Neural progenitor cell (in vitro differentiated cells): ENCODE measurements around the gene TMEM117. TPM values are rescaled to one million over a fixed set of nuclear protein-coding genes. Genes with fewer than 3 reads are reported as not detected.

ENCODE experiments used
- DNase-seq: peaks from one replicate; pipeline ENCODE4 v3.0.0-alpha.2; 2016; ENCODE audit warnings: low spot score
- H2AFZ ChIP-seq: fragments of 200-600 bp; sonication (generic); replicated peaks from 2 replicates; pipeline ENCODE4 v1.6.1; 2016; ENCODE audit warnings: antibody characterized with exemption
- H3F3A ChIP-seq: fragments of 200-600 bp; sonication (generic); 2 replicates; pipeline ENCODE4 v1.6.1; 2016; ENCODE audit warnings: antibody characterized with exemption, low read depth
- H3K27ac ChIP-seq: fragments of 200-600 bp; sonication (generic); 2 replicates; pipeline ENCODE4 v1.5.1; 2016; ENCODE audit warnings: mild to moderate bottlenecking
- H3K27me3 ChIP-seq: fragments of 200-600 bp; sonication (generic); 2 replicates; pipeline ENCODE4 v1.6.1; 2016; ENCODE audit warnings: mild to moderate bottlenecking, moderate library complexity
- H3K36me3 ChIP-seq: fragments of 200-600 bp; sonication (generic); 2 replicates; pipeline ENCODE4 v1.5.1; 2016
- H3K4me1 ChIP-seq: fragments of 200-600 bp; sonication (generic); 2 replicates; pipeline ENCODE4 v1.6.1; 2016; ENCODE audit warnings: mixed run types
- H3K4me2 ChIP-seq: fragments of 200-600 bp; sonication (generic); 2 replicates; pipeline ENCODE4 v1.6.1; 2016
- H3K4me3 ChIP-seq: fragments of 200-600 bp; sonication (generic); 2 replicates; pipeline ENCODE4 v1.5.1; 2016
- H3K79me2 ChIP-seq: fragments of 200-600 bp; sonication (generic); 2 replicates; pipeline ENCODE4 v1.6.1; 2016; ENCODE audit warnings: low read depth
- H3K9ac ChIP-seq: fragments of 200-600 bp; sonication (generic); 2 replicates; pipeline ENCODE4 v1.6.1; 2016
- H3K9me3 ChIP-seq: fragments of 200-600 bp; sonication (generic); 2 replicates; pipeline ENCODE4 v1.5.1; 2016; ENCODE audit warnings: low read depth
- H4K20me1 ChIP-seq: fragments of 200-600 bp; sonication (generic); 2 replicates; pipeline ENCODE4 v1.6.1; 2016; ENCODE audit warnings: low read depth
- H3K27ac Mint-ChIP-seq: 3 replicates; pipeline ENCODE4 v1.8.0; 2021; ENCODE audit warnings: mixed read lengths
- H3K27me3 Mint-ChIP-seq: 2 replicates; pipeline ENCODE4 v1.8.0; 2022; ENCODE audit warnings: low read depth, mild to moderate bottlenecking, inconsistent platforms, moderate library complexity, mixed read lengths; ENCODE audit not compliant: insufficient read depth
- H3K36me3 Mint-ChIP-seq: 3 replicates; pipeline ENCODE4 v1.8.0; 2021; ENCODE audit warnings: mixed read lengths
- H3K4me1 Mint-ChIP-seq: 3 replicates; pipeline ENCODE4 v1.8.0; 2021; ENCODE audit warnings: mixed read lengths
- H3K4me3 Mint-ChIP-seq: 3 replicates; pipeline ENCODE4 v1.8.0; 2021; ENCODE audit warnings: mild to moderate bottlenecking, moderate library complexity, mixed read lengths
- H3K9me3 Mint-ChIP-seq: 3 replicates; pipeline ENCODE4 v1.8.0; 2020; ENCODE audit warnings: mixed read lengths
- EZH2 ChIP-seq: fragments of 200-600 bp; sonication (generic); IDR thresholded peaks from 2 replicates; pipeline ENCODE4 v1.6.1; 2017; ENCODE audit warnings: antibody characterized with exemption, mild to moderate bottlenecking, moderate library complexity
- EZH2phosphoT487 ChIP-seq: fragments of 200-600 bp; sonication (generic); IDR thresholded peaks from 2 replicates; pipeline ENCODE4 v1.6.1; 2017; ENCODE audit warnings: antibody characterized with exemption
- total RNA-seq: library from RNA; depleted of rRNA; stranded (reverse); fragments of >200 nt; gene quantifications from 2 replicates; pipeline ENCODE4 v1.2.3, GENCODE V29; 2015; ENCODE audit warnings: low replicate concordance
- TF ChIP-seq, protein P1 (sequence below): fragments of 200-600 bp; sonication (generic); IDR thresholded peaks from 2 replicates; pipeline ENCODE4 v1.5.1; 2017; ENCODE audit warnings: antibody characterized with exemption, mild to moderate bottlenecking

Gene TMEM117
- total RNA-seq, 1 donor from 2014 or later, result 1.6 TPM

DNA sequence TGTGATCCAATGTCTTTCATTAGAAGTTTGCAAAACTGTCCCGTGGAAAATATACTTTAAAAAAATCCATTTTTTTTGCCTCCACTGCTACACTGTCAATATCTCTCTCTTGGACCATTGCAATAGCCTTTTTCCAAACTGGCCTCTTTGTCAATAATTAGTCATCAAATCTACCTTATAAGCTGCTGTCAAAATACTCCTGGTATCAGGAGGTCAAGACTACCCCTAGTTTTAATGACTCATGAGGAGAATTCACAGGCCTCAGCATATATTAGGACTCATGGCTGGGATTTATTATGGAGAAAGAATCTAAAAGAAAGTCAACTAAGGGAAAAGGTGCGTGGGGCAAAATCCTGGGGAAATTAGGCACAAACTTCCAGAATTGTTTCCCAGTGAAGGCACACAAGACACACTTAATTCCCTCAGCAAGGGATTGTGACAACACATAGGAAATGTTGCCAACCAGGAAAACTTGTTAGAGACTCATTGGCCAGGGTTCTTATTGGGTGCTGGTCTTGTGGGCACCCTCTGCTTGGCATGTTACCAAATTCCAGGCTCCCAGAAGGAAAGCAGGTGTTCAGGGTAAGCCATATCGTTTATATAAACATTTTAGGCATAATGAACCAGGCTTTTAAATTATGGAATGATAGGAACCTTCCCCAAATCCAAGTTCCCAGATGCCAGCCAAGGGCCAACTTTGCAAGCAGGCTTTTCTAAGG is 56.1 kb downstream of the TMEM117 start:
- H3K27ac ChIP-seq, result no peak overlapping the region
- H3K4me3 ChIP-seq, result no peak overlapping the region
- H3F3A ChIP-seq, result no peaks in the 10 kb centered on the region
- H2AFZ ChIP-seq, result no peak overlapping the region
- H4K20me1 ChIP-seq, result no peaks in the 10 kb centered on the region
- Mint-ChIP-seq H3K9me3 (peaks cover 5% of the 10 kb centered on the region), H3K27ac (no peak overlapping the region), H3K4me1 (peaks cover 2% of the 10 kb centered on the region), H3K36me3 (no peaks in the 10 kb centered on the region), H3K27me3 (peaks cover 2% of the 10 kb centered on the region), H3K4me3 (no peak overlapping the region)
- DNase-seq, result no peak
- no peaks in the 10 kb centered on the region for H3K9me3 ChIP-seq
- H3K27me3 ChIP-seq, result no peaks in the 10 kb centered on the region
- TF ChIP-seq EZH2 (no peak), EZH2phosphoT487 (no peak)
- TF ChIP-seq, protein P1, sequence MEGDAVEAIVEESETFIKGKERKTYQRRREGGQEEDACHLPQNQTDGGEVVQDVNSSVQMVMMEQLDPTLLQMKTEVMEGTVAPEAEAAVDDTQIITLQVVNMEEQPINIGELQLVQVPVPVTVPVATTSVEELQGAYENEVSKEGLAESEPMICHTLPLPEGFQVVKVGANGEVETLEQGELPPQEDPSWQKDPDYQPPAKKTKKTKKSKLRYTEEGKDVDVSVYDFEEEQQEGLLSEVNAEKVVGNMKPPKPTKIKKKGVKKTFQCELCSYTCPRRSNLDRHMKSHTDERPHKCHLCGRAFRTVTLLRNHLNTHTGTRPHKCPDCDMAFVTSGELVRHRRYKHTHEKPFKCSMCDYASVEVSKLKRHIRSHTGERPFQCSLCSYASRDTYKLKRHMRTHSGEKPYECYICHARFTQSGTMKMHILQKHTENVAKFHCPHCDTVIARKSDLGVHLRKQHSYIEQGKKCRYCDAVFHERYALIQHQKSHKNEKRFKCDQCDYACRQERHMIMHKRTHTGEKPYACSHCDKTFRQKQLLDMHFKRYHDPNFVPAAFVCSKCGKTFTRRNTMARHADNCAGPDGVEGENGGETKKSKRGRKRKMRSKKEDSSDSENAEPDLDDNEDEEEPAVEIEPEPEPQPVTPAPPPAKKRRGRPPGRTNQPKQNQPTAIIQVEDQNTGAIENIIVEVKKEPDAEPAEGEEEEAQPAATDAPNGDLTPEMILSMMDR, result no peak
- H3K79me2 ChIP-seq, result no peaks in the 10 kb centered on the region
- H3K9ac ChIP-seq, result no peak overlapping the region
- no peaks in the 10 kb centered on the region for H3K4me1 ChIP-seq
- H3K4me2 ChIP-seq, result no peak overlapping the region
- H3K36me3 ChIP-seq, result no peaks in the 10 kb centered on the region

- no peaks in the 10 kb centered on the region for H3K27me3 ChIP-seq
- H4K20me1 ChIP-seq, result no peaks in the 10 kb centered on the region
- no peak for DNase-seq
These were observed 57.8 kb downstream of the TMEM117 start for GRCh38 chr12:43893670-43894069.

DNA sequence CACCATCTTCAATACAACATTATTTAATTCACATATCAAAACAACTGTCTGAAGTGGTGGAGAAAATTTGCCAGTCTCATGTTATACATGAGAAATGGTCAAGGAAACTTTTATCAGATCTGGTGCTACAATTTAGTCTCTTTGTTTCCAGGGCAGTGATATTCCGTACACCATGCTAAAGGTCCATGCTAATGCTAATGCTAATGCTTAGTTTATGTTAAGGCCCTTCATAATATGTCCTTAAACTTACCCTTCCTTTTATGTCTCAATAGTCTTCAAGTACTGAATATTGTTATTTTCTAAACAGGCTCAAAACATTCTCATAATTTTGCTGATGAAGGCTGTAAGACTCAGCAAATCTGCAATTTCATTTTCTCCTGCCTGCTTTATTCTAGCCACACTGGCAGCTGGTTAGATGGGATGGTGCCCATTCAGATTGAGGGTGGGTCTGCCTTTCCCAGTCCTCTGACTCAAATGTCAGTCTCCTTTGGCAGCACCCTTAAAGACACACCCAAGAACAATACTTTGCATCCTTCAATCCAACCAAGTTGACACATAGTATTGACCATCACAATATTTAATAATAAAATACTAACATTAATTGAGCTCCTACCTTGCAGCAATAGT is 59.8 kb downstream of the TMEM117 start:
- no peaks in the 10 kb centered on the region for H3F3A ChIP-seq
- TF ChIP-seq EZH2phosphoT487 (no peak), EZH2 (no peak)
- TF ChIP-seq, protein P1, result no peak
- no peaks in the 10 kb centered on the region for H3K36me3 ChIP-seq
- no peaks in the 10 kb centered on the region for H3K27me3 ChIP-seq
- peaks cover 2% of the 10 kb centered on the region for H3K4me1 Mint-ChIP-seq
- no peak for DNase-seq
- peaks cover 8% of the 10 kb centered on the region for H3K9me3 Mint-ChIP-seq
- H2AFZ ChIP-seq, result no peak overlapping the region
- H3K9me3 ChIP-seq, result no peaks in the 10 kb centered on the region
- H3K79me2 ChIP-seq, result no peaks in the 10 kb centered on the region
- no peak overlapping the region for H3K4me2 ChIP-seq
- peaks cover 7% of the 10 kb centered on the region for H3K27me3 Mint-ChIP-seq
- H3K4me3 ChIP-seq, result no peak overlapping the region
- H4K20me1 ChIP-seq, result no peaks in the 10 kb centered on the region
- no peak overlapping the region for H3K27ac ChIP-seq
- H3K36me3 Mint-ChIP-seq, result no peaks in the 10 kb centered on the region
- H3K9ac ChIP-seq, result no peak overlapping the region
- no peak overlapping the region for H3K27ac Mint-ChIP-seq
- peaks cover 4% of the 10 kb centered on the region for H3K4me1 ChIP-seq
- no peak overlapping the region for H3K4me3 Mint-ChIP-seq

More at GRCh38 chr12:43893670-43894069, 57.8 kb downstream of the TMEM117 start:
- H3K9me3 ChIP-seq, result no peaks in the 10 kb centered on the region
- no peak overlapping the region for H3K27ac ChIP-seq
- H3F3A ChIP-seq, result no peaks in the 10 kb centered on the region
- H3K4me3 Mint-ChIP-seq, result no peak overlapping the region
- H3K9me3 Mint-ChIP-seq, result peaks cover 8% of the 10 kb centered on the region
- no peaks in the 10 kb centered on the region for H3K36me3 Mint-ChIP-seq
- H3K4me1 ChIP-seq, result no peaks in the 10 kb centered on the region
- TF ChIP-seq EZH2phosphoT487 (no peak), EZH2 (no peak)
- TF ChIP-seq, protein P1, result no peak
- no peak overlapping the region for H3K9ac ChIP-seq
- no peak overlapping the region for H3K27ac Mint-ChIP-seq
- no peaks in the 10 kb centered on the region for H3K36me3 ChIP-seq
- H3K4me3 ChIP-seq, result no peak overlapping the region
- peaks cover 2% of the 10 kb centered on the region for H3K4me1 Mint-ChIP-seq
- no peak overlapping the region for H3K4me2 ChIP-seq
- peaks cover 7% of the 10 kb centered on the region for H3K27me3 Mint-ChIP-seq
- H2AFZ ChIP-seq, result no peak overlapping the region
- H3K79me2 ChIP-seq, result no peaks in the 10 kb centered on the region
